IMR-90 (cell line): ENCODE measurements around the gene PDCD2.

Experiments used
- CTCF ChIP-seq: conservative IDR thresholded peaks from 2 replicates; pipeline ENCODE4 v1.5.1; 2012; ENCODE audit warnings: mild to moderate bottlenecking, low read depth, low read length, improper control_type of control experiment
- MAZ ChIP-seq: IDR thresholded peaks from 2 replicates; pipeline ENCODE4 v1.6.1; 2012; ENCODE audit warnings: low read depth, mild to moderate bottlenecking, low read length, improper control_type of control experiment, moderate library complexity, borderline replicate concordance

GRCh38 chr6:170532867-170533488 is 51.5 kb downstream of the PDCD2 start:
- no peak for TF ChIP-seq MAZ
- TF ChIP-seq CTCF: no peak
